Liver (tissue), 9 donors: ENCODE data around the gene DCLK2. TPM values are rescaled to one million over a fixed set of nuclear protein-coding genes. Genes with fewer than 3 reads are reported as not detected.

Source experiments
- DNase-seq: peaks from one replicate; pipeline ENCODE4 v3.0.0-alpha.2; 2017; ENCODE audit warnings: low spot score
- H3K27ac ChIP-seq, 2 donors: one replicate each; pipeline ENCODE4 v1.7.0; 2013; ENCODE audit warnings: inconsistent platforms in 2 of 2, low read length in 2 of 2, control low read depth in 1 of 2, low read depth in 1 of 2, mild to moderate bottlenecking in 1 of 2
- H3K27me3 ChIP-seq, 4 donors: one replicate each; pipeline versions ENCODE4 v1.6.1 to v1.7.0; 2013; ENCODE audit warnings: low read length in 3 of 4, inconsistent platforms in 1 of 4, mild to moderate bottlenecking in 1 of 4, moderate library complexity in 1 of 4; ENCODE audit not compliant: control insufficient read depth in 4 of 4, insufficient read depth in 4 of 4
- H3K36me3 ChIP-seq, 4 donors: one replicate each; pipeline versions ENCODE4 v1.6.1 to v1.7.0; 2013; ENCODE audit warnings: low read length in 3 of 4, mild to moderate bottlenecking in 3 of 4, low read depth in 1 of 4, moderate library complexity in 1 of 4; ENCODE audit not compliant: control insufficient read depth in 4 of 4, insufficient read depth in 3 of 4
- H3K4me1 ChIP-seq, 4 donors: one replicate each; pipeline versions ENCODE4 v1.6.1 to v1.7.0; 2013; ENCODE audit warnings: low read length in 3 of 4, mild to moderate bottlenecking in 3 of 4, moderate library complexity in 1 of 4; ENCODE audit not compliant: control insufficient read depth in 4 of 4, insufficient read depth in 4 of 4
- H3K4me3 ChIP-seq, 3 donors: one replicate each; pipeline versions ENCODE4 v1.6.1 to v1.7.0; 2013; ENCODE audit warnings: low read length in 3 of 3, control low read depth in 1 of 3, low read depth in 1 of 3, mild to moderate bottlenecking in 1 of 3
- H3K9ac ChIP-seq, 2 donors: one replicate each; pipeline ENCODE4 v1.7.0; 2013; ENCODE audit warnings: low read length in 2 of 2, mild to moderate bottlenecking in 2 of 2, moderate library complexity in 2 of 2, control low read depth in 1 of 2, low read depth in 1 of 2
- H3K9me3 ChIP-seq, 4 donors: one replicate each; pipeline versions ENCODE4 v1.6.1 to v1.7.0; 2013; ENCODE audit warnings: low read length in 3 of 4; ENCODE audit not compliant: control insufficient read depth in 4 of 4
- EGR1 ChIP-seq, 2 donors: IDR thresholded peaks; 2 replicates each; pipeline ENCODE4 v1.6.1; 2016 to 2018; ENCODE audit warnings: antibody characterized with exemption in 2 of 2, low read depth in 2 of 2
- FOXA1 ChIP-seq: IDR thresholded peaks from 2 replicates; pipeline ENCODE4 v1.6.1; 2016; ENCODE audit warnings: antibody characterized with exemption
- FOXA2 ChIP-seq: IDR thresholded peaks from 2 replicates; pipeline ENCODE4 v1.6.1; 2016; ENCODE audit warnings: antibody characterized with exemption
- GABPA ChIP-seq, 2 donors: IDR thresholded peaks in 1 of 2; conservative IDR thresholded peaks in 1 of 2; 2 replicates each; pipeline ENCODE4 v1.6.1; 2016; ENCODE audit warnings: antibody characterized with exemption in 2 of 2, mild to moderate bottlenecking in 1 of 2, moderate library complexity in 1 of 2
- HNF4A ChIP-seq, 2 donors: conservative IDR thresholded peaks; 2 replicates each; pipeline ENCODE4 v1.6.1; 2016; ENCODE audit warnings: antibody characterized with exemption in 2 of 2, mild to moderate bottlenecking in 2 of 2
- HNF4G ChIP-seq: IDR thresholded peaks from 2 replicates; pipeline ENCODE4 v1.6.1; 2016; ENCODE audit warnings: antibody characterized with exemption
- JUND ChIP-seq, 2 donors: IDR thresholded peaks; 2 replicates each; pipeline ENCODE4 v1.6.1; 2016; ENCODE audit warnings: antibody characterized with exemption in 2 of 2
- NR2F2 ChIP-seq: IDR thresholded peaks from 2 replicates; pipeline ENCODE4 v1.6.1; 2016; ENCODE audit warnings: antibody characterized with exemption
- RAD21 ChIP-seq, 2 donors: IDR thresholded peaks; 2 replicates each; pipeline ENCODE4 v1.6.1; 2016; ENCODE audit warnings: antibody characterized with exemption in 2 of 2, mild to moderate bottlenecking in 2 of 2
- RXRA ChIP-seq, 2 donors: IDR thresholded peaks; 2 replicates each; pipeline ENCODE4 v1.6.1; 2017 to 2018; ENCODE audit warnings: antibody characterized with exemption in 2 of 2, mild to moderate bottlenecking in 1 of 2
- SP1 ChIP-seq: IDR thresholded peaks from 2 replicates; pipeline ENCODE4 v1.6.1; 2018; ENCODE audit warnings: antibody characterized with exemption, mild to moderate bottlenecking
- TAF1 ChIP-seq: conservative IDR thresholded peaks from 2 replicates; pipeline ENCODE4 v1.6.1; 2016; ENCODE audit warnings: antibody characterized with exemption, mild to moderate bottlenecking
- WGBS: extraction: QIAGEN DNeasy Blood & Tissue Kit; methylation state at CpG from one replicate; pipeline ENCODE4 v1.1.7; 2013; 5-methylcytosine and 5-hydroxymethylcytosine counted together
- polyA plus RNA-seq, 2 donors: library from polyadenylated mRNA; stranded (reverse) in 1 of 2; unstranded in 1 of 2; fragments of 200-250 nt in 1 of 2; fragments of >200 nt in 1 of 2; fragmentation: Nextera tagmentation in 1 of 2; extraction: Ambion mirVana in 1 of 2; gene quantifications; one replicate each; pipeline versions ENCODE4 v1.2.1 to v1.2.3, GENCODE V29; 2013 to 2015
- total RNA-seq, 2 donors: library from RNA; depleted of rRNA; stranded (reverse); fragments of >200 nt; gene quantifications; one replicate each; pipeline ENCODE4 v1.2.3, GENCODE V29; 2014
- TF ChIP-seq, protein P1 (sequence below): IDR thresholded peaks from 2 replicates; pipeline ENCODE4 v1.6.1; 2016; ENCODE audit warnings: antibody characterized with exemption
- TF ChIP-seq, protein P2 (sequence below): fragments of 150-350 bp; IDR thresholded peaks from 2 replicates; pipeline ENCODE4 v1.5.1; 2017; ENCODE audit warnings: improper control_type of control experiment, low read depth, low read length; ENCODE audit not compliant: missing input control
- TF ChIP-seq, protein P3 (sequence below): IDR thresholded peaks from 2 replicates; pipeline ENCODE4 v1.6.1; 2016; ENCODE audit warnings: antibody characterized with exemption, mild to moderate bottlenecking
- TF ChIP-seq, protein P4 (sequence below): IDR thresholded peaks from 2 replicates; pipeline ENCODE4 v1.6.1; 2016; ENCODE audit warnings: antibody characterized with exemption
- TF ChIP-seq, protein P5 (sequence below): IDR thresholded peaks from 2 replicates; pipeline ENCODE4 v1.6.1; 2016; ENCODE audit warnings: antibody characterized with exemption
- donor health status: healthy.
- donor health status: healthy.
- donor health status: healthy.
- donor health status: healthy.
- donor health status: healthy.

Gene DCLK2
- total and polyA plus RNA-seq, 4 donors: 0.14 to 1.7 (median 0.50) TPM

DNA sequence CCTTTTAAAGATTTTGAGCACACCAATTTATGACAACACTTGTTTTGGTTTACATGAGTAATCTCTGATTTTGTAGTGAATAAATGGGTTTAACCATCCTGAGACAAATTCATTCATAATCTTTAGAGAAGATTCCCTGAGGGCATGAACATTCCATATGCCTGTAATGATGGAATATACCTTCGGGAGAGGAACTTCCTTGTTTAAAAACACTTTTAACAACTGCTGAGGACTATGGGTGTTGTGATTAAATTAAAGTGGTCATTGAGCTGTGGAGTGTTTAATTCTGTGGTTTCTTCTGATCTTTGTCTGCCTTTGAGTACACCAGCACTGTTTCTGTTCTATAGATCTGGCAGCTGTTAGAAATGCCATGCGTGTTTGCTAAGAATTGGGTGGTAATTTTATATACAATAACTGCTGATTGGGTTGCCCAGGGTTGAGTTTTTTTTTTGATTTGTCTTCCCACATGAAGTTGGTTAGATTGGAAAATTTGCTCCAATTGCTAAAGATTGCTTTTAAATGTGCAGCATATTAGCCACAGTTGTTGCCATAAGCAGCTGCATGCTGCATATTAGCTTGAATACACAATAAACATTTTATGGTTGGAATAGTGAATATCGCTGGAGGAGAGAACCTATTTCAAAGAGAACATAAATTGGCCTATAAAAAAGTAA lies 86.8 kb downstream of the DCLK2 start:
- no peaks in the 10 kb centered on the region for H3K27me3 ChIP-seq
- no peak overlapping the region for H3K9ac ChIP-seq
- 87% methylated on average over 3 of the region's 3 CpGs for WGBS
- H3K4me1 ChIP-seq: no peaks in the 10 kb centered on the region
- H3K36me3 ChIP-seq: no peaks in the 10 kb centered on the region
- DNase-seq: no peak
- TF ChIP-seq, protein P1, sequence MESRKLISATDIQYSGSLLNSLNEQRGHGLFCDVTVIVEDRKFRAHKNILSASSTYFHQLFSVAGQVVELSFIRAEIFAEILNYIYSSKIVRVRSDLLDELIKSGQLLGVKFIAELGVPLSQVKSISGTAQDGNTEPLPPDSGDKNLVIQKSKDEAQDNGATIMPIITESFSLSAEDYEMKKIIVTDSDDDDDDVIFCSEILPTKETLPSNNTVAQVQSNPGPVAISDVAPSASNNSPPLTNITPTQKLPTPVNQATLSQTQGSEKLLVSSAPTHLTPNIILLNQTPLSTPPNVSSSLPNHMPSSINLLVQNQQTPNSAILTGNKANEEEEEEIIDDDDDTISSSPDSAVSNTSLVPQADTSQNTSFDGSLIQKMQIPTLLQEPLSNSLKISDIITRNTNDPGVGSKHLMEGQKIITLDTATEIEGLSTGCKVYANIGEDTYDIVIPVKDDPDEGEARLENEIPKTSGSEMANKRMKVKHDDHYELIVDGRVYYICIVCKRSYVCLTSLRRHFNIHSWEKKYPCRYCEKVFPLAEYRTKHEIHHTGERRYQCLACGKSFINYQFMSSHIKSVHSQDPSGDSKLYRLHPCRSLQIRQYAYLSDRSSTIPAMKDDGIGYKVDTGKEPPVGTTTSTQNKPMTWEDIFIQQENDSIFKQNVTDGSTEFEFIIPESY: no peak
- no peak for TF ChIP-seq JUND (IDR thresholded peaks at IDR 0.05)
- TF ChIP-seq EGR1 (IDR thresholded peaks at IDR 0.05; ENCODE audit: low read depth in 2 of 2): no peak
- no peak for TF ChIP-seq HNF4A (conservative IDR thresholded peaks at IDR 0.05)
- no peak for TF ChIP-seq RAD21 (IDR thresholded peaks at IDR 0.05)
- no peak for TF ChIP-seq TAF1
- no peak for TF ChIP-seq SP1
- no peak for TF ChIP-seq GABPA (IDR thresholded peaks at IDR 0.05 in 1 of 2, conservative IDR thresholded peaks at IDR 0.05 in 1 of 2)
- TF ChIP-seq NR2F2: no peak
- TF ChIP-seq, protein P2, sequence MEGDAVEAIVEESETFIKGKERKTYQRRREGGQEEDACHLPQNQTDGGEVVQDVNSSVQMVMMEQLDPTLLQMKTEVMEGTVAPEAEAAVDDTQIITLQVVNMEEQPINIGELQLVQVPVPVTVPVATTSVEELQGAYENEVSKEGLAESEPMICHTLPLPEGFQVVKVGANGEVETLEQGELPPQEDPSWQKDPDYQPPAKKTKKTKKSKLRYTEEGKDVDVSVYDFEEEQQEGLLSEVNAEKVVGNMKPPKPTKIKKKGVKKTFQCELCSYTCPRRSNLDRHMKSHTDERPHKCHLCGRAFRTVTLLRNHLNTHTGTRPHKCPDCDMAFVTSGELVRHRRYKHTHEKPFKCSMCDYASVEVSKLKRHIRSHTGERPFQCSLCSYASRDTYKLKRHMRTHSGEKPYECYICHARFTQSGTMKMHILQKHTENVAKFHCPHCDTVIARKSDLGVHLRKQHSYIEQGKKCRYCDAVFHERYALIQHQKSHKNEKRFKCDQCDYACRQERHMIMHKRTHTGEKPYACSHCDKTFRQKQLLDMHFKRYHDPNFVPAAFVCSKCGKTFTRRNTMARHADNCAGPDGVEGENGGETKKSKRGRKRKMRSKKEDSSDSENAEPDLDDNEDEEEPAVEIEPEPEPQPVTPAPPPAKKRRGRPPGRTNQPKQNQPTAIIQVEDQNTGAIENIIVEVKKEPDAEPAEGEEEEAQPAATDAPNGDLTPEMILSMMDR: no peak
- TF ChIP-seq HNF4G: no peak
- TF ChIP-seq, protein P3, sequence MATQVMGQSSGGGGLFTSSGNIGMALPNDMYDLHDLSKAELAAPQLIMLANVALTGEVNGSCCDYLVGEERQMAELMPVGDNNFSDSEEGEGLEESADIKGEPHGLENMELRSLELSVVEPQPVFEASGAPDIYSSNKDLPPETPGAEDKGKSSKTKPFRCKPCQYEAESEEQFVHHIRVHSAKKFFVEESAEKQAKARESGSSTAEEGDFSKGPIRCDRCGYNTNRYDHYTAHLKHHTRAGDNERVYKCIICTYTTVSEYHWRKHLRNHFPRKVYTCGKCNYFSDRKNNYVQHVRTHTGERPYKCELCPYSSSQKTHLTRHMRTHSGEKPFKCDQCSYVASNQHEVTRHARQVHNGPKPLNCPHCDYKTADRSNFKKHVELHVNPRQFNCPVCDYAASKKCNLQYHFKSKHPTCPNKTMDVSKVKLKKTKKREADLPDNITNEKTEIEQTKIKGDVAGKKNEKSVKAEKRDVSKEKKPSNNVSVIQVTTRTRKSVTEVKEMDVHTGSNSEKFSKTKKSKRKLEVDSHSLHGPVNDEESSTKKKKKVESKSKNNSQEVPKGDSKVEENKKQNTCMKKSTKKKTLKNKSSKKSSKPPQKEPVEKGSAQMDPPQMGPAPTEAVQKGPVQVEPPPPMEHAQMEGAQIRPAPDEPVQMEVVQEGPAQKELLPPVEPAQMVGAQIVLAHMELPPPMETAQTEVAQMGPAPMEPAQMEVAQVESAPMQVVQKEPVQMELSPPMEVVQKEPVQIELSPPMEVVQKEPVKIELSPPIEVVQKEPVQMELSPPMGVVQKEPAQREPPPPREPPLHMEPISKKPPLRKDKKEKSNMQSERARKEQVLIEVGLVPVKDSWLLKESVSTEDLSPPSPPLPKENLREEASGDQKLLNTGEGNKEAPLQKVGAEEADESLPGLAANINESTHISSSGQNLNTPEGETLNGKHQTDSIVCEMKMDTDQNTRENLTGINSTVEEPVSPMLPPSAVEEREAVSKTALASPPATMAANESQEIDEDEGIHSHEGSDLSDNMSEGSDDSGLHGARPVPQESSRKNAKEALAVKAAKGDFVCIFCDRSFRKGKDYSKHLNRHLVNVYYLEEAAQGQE: no peak
- TF ChIP-seq FOXA1: no peak
- TF ChIP-seq, protein P4, sequence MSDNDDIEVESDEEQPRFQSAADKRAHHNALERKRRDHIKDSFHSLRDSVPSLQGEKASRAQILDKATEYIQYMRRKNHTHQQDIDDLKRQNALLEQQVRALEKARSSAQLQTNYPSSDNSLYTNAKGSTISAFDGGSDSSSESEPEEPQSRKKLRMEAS: no peak
- no peak overlapping the region for H3K27ac ChIP-seq
- H3K4me3 ChIP-seq: no peak overlapping the region
- H3K9me3 ChIP-seq: no peaks in the 10 kb centered on the region

DNA sequence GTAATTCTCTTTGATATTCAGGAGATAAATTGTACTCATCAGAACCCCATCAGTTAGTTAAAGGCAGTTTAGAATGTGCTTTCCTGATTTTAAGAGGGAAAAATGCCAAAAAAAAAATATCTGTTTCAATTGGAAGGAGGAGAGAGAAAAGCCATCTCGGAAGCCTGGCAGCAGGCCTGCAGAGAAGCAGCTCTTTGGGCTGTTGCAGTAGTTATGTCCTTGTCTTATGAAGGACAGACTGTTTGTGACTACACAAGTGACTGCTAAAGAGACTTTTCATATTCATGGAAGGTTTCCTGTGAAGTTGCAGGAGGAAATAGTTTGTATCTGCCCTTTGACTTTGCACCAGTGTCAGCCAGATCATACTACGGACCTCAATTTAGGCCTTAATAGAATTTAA lies 88.8 kb downstream of the DCLK2 start:
- H3K9me3 ChIP-seq: no peaks in the 10 kb centered on the region
- no peaks in the 10 kb centered on the region for H3K36me3 ChIP-seq
- WGBS: 71% methylated on average over 2 of the region's 2 CpGs
- no peak overlapping the region for H3K9ac ChIP-seq
- H3K4me3 ChIP-seq: no peak overlapping the region
- no peaks in the 10 kb centered on the region for H3K27me3 ChIP-seq
- H3K27ac ChIP-seq: no peak overlapping the region
- DNase-seq: no peak
- no peaks in the 10 kb centered on the region for H3K4me1 ChIP-seq
- no peak for TF ChIP-seq FOXA2
- no peak for TF ChIP-seq RXRA (IDR thresholded peaks at IDR 0.05)
- no peak for TF ChIP-seq RAD21 (IDR thresholded peaks at IDR 0.05)
- TF ChIP-seq, protein P5, sequence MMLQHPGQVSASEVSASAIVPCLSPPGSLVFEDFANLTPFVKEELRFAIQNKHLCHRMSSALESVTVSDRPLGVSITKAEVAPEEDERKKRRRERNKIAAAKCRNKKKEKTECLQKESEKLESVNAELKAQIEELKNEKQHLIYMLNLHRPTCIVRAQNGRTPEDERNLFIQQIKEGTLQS: no peak
- no peak for TF ChIP-seq JUND (IDR thresholded peaks at IDR 0.05)
- TF ChIP-seq, protein P2: no peak
- TF ChIP-seq SP1: no peak
- TF ChIP-seq EGR1 (IDR thresholded peaks at IDR 0.05; ENCODE audit: low read depth in 2 of 2): no peak
- TF ChIP-seq, protein P3: no peak
- no peak for TF ChIP-seq GABPA (IDR thresholded peaks at IDR 0.05 in 1 of 2, conservative IDR thresholded peaks at IDR 0.05 in 1 of 2)
- TF ChIP-seq NR2F2: no peak
- TF ChIP-seq HNF4G: no peak
